NCI-H2029 (cell line): ENCODE results near the gene FAM168B.
A peak's percentile ranks its signal among the peaks of the same experiment; 100 is the strongest.
"Not testable (repeated sequence)": the region's sequence is repeated elsewhere in the genome, so short reads cannot be mapped to it uniquely, and the experiment has no call there.

ENCODE experiments used
- DNase-seq: peaks from one replicate; lab custom pipeline; 2025; lab: John Stamatoyannopoulos, UW

Gene FAM168B

GRCh38 chr2:131094463-131095281 is 1.4 kb upstream of the FAM168B start:
- peak; percentile 3 for DNase-seq

- peak; percentile 68 for DNase-seq
These were observed 619 bp upstream of the FAM168B start for GRCh38 chr2:131093696-131094462.

- no peak for DNase-seq
These were observed 728 bp downstream of the FAM168B start for GRCh38 chr2:131092458-131093005.

GRCh38 chr2:131085646-131086045 is 7.6 kb downstream of the FAM168B start:
- DNase-seq = no peak

- no peak for DNase-seq
These were observed 12.1 kb downstream of the FAM168B start for GRCh38 chr2:131081190-131081589.

GRCh38 chr2:131079931-131080330 is 13.3 kb downstream of the FAM168B start:
- not testable (repeated sequence) for DNase-seq

- no peak for DNase-seq
These were observed 15.3 kb downstream of the FAM168B start for GRCh38 chr2:131077966-131078365.

DNA sequence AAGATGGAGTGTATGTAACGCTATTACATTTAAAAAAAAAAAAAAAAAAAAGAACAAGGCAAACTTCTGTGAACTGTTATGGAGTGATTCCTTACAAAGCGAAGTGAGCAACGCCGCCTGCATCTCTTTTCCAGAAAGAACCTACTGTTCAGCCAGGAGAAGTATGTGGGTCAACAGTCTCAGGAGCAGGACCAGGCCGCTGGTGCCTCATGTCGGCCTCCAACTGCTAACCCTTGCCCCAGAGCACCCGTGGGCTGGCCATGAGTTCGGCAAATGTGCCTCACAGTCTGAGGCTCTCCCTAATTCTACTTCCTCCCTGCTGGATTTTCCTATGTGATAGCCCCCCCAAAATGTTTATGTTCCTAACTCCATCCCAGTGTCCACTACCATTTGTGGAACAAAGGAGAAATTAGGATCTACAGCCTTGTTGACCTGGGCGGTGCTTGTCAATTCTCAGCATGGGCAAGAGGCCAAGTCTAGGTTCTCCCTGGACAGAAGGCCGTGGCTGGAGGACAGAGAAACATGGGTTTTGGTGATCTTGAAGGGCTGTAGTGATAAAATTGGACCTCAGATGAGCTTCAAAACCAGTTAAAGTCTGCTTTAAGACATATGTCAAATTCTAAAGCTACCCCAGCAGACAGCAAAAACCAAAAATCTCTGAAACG is 15.9 kb downstream of the FAM168B start:
- DNase-seq = no peak

- DNase-seq = no peak
These were observed 16.6 kb downstream of the FAM168B start for GRCh38 chr2:131076707-131077106.

- DNase-seq = not testable (repeated sequence)
These were observed 17.7 kb downstream of the FAM168B start for GRCh38 chr2:131075578-131075977.

DNA sequence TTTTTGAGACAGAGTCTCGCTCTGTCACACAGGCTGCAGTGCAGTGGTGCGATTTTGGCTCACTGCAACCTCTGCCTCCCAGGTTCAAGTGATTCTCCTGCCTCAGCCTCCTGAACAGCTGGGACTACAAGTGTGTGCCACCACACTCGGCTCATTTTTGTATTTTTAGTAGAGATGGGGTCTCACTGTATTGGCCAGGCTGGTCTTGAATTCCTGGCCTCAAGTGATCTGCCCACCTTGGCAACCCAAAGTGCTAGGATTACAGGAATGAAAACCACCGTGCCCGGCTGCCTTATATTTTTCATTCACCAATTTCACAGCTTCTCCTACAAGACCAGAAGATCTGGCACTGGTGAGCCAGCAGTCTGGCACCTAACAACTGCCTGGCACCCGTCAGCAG is 25.1 kb downstream of the FAM168B start:
- DNase-seq = not testable (repeated sequence)

DNA sequence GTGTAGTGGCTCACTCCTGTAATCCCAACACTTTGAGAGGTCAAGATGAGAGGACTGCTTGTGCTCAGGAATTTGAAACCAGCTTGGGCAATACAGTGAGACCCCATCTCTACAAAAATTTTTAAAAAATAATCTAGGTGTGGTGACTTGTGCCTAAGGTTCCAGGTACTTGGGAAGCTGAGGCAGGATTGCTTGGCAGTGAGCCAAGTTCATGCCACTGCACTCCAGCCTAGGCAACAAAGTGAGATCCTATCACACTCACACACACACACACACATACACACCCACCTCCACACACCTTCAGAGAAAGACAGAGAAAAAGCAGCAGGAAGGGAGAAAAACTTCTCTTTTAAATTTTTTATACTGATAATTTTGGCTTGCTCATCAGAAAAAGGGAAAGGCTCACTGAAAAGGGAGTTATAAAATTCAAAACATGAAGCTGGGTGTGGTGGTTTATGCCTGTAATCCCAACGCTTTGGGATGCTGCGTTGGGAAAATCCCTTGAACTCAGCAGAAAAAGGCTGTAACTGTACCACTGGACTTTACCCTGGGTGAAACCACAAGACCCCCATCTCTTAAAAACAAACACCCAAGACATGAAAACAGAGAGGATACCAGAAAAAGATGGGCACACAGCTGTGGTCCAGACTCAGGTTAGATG is 25.7 kb downstream of the FAM168B start:
- DNase-seq = no peak

- no peak for DNase-seq
These were observed 28.4 kb downstream of the FAM168B start for GRCh38 chr2:131064589-131065512.

DNA sequence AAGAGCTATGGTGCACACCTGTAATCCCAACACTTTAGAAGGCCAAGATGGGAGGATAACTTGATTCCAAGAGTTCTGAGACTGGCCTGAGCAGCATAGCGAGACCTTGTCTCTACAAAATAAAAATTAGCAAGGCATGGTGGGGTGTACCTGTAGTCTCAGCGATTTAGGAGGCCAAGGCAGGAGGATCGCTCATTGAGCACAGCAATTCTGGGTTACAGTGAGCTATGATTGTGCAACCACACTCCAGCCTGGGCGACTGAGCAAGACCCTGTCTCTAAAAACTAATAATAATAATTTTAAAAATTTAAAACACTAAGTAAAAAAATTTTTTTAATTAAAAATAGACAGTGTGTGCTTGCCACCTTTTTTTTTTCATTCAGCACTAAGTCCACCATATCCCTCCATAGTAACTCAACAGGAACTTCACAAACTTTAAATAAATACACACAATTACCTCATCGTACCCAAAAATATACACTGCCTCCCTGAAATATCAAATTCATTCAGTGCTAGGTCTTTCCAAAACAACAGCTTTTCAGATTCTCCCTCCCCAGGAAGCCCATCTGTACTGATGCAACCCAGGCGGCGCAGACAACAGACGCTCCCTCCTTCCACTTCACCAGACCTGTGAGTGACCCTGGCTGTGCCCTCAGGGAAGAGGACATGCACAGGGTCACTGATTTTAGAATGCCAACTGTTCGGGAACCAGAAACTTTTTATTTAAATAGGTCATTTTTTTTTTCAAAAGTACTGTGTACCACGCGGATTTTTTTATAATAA is 29.6 kb downstream of the FAM168B start:
- DNase-seq = no peak

DNA sequence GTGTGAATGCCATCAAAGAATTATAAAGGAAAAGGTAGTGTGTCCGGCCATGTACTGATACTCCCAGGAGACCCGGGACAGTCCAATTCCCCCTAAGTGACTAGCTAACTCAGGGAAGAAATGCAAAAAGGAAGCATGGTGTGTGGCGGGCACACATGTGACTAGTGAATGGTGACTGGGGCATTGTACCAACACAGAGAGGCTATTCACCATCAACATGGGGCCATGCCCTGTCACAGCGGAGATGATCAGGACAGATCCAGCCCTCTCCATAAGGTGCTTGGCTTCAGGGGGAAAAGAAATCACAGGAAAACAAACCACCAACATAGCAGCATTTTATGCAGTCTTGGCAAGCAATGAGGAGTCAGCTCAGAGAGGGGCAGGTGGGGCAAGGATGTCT is 34.3 kb downstream of the FAM168B start:
- no peak for DNase-seq

GRCh38 chr2:131058214-131058843 is 34.9 kb downstream of the FAM168B start:
- DNase-seq = no peak

GRCh38 chr2:131056932-131057287 is 36.4 kb downstream of the FAM168B start:
- no peak for DNase-seq

GRCh38 chr2:131056204-131056931 is 36.9 kb downstream of the FAM168B start:
- no peak for DNase-seq
